ENCODE measurements around the gene SEMA4D.

The SEMA4D gene

GRCh38 chr9:89325733-89326132 lies 172.2 kb downstream of the SEMA4D start:
- DNase-seq (ENCODE audit: low read depth in 1 of 2, low spot score in 1 of 2) = no peak

DNA sequence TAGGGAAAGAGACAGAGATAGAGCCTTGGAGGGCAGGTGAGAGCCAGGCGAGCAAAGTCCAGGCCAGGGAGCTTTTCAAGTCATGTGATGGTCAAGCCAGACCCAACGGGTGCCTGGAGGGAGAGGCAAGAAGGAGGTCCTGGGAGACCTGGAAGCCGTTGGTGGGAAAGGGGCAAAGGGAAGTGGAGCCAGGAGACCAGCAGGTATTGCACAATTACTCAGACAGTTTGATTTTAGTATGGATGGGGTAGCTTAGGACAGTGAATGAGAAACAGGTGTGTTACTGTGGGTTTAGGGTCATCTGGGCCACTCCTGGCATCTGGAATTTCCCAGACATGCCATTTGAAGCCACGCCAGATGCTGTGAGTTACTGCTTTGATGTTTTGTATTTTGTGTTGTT lies 174.5 kb downstream of the SEMA4D start:
- no peak for DNase-seq (ENCODE audit: low read depth in 1 of 2, low spot score in 1 of 2)

- DNase-seq (ENCODE audit: low read depth in 1 of 2, low spot score in 1 of 2) = no peak
Measured at GRCh38 chr9:89319015-89319905, 178.7 kb downstream of the SEMA4D start.

DNA sequence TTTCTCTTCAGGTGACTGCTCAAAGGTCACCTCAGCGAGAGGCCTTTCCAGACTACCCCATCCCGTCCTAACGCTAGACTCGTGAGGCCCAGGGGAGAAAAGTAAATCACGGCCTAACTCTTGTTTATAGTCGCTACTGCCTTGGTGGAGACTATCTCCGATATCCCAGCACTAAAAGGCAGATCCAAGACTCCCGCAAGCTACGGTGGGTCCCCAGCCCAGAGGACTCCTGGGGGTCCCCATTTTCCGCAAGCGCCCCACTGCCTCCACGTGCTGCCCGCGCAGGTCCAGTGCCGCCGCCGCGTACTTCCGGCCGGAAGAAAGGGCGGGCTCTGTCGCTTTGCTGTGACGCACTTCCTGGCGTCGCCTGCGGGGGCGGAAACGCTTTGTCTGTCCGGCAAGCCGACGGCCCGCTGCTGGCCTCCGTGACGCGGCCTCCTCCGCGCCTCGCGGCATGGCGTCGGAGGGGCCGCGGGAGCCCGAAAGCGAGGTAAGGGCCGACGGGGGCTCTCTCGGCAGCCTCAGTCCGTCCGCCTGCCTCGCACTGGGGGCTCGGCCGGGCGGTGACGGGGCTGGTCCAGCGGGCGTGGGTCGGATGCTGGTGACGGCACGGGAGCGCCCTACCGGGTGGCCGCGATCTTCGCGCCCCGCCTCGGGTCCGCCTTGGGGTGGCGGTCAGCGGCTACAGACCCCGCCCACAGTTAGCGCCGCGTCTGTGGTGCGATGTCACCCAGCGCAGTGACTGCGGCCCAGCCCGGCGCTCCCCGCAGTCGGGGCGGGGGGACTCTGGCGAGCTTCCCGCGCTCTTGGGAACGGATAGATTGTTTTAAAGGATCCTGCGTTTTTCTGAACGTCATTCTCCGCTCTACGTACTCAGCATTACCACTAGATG lies 179.5 kb downstream of the SEMA4D start, which contains the start of gene SECISBP2:
SECISBP2 (plus strand) TSS at position 378 of the 892 bp plus-strand sequence; CDS start at position 455, 77 bp downstream.
- DNase-seq (ENCODE audit: low read depth in 1 of 2, low spot score in 1 of 2) = peak; percentile 86 to 91

- DNase-seq (ENCODE audit: low read depth in 1 of 2, low spot score in 1 of 2) = no peak
Measured at GRCh38 chr9:89317282-89317681, 180.6 kb downstream of the SEMA4D start.

DNA sequence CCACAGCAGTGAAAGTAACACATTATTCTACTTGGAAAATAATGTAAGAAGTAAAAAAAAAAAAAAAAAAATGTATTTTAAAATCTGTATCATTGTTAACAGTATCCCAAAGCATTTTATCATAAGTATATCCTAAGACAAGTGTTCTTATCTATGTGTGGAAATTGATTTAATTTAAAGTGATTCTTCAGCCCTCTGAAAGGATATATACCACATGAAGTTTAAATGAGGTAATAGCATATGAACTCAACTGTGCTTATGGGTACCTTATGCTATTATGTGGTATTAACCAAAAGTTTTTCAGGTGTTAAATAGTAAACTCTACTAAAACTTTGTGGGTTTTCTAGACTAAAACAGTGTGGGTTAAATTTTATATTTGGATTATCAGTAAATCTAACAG lies 182.4 kb downstream of the SEMA4D start:
- no peak for DNase-seq (ENCODE audit: low read depth in 1 of 2, low spot score in 1 of 2)

- no peak for DNase-seq (ENCODE audit: low read depth in 1 of 2, low spot score in 1 of 2)
Measured at GRCh38 chr9:89314955-89315354, 183.0 kb downstream of the SEMA4D start.

DNA sequence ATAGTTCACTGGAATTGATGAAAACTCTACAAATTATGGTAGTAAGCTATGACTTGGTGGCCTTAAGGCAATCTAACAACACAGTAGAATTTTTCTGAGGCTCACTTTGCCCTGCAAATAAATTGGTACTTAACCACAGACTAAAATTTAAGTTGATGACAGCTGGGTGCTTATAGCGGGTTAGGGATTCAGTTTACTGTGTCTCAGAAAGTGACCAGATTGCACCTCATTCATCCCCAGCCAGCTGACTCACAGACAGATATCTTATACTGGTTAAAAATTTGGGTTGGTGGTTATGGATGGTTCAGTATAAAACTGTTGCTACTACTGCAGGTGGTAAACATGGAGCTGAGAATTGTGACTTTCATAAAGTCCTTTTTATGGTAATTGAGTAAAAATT lies 184.1 kb downstream of the SEMA4D start:
- DNase-seq (ENCODE audit: low read depth in 1 of 2, low spot score in 1 of 2) = no peak

GRCh38 chr9:89312222-89312571 lies 185.7 kb downstream of the SEMA4D start:
- no peak for DNase-seq (ENCODE audit: low read depth in 1 of 2, low spot score in 1 of 2)

DNA sequence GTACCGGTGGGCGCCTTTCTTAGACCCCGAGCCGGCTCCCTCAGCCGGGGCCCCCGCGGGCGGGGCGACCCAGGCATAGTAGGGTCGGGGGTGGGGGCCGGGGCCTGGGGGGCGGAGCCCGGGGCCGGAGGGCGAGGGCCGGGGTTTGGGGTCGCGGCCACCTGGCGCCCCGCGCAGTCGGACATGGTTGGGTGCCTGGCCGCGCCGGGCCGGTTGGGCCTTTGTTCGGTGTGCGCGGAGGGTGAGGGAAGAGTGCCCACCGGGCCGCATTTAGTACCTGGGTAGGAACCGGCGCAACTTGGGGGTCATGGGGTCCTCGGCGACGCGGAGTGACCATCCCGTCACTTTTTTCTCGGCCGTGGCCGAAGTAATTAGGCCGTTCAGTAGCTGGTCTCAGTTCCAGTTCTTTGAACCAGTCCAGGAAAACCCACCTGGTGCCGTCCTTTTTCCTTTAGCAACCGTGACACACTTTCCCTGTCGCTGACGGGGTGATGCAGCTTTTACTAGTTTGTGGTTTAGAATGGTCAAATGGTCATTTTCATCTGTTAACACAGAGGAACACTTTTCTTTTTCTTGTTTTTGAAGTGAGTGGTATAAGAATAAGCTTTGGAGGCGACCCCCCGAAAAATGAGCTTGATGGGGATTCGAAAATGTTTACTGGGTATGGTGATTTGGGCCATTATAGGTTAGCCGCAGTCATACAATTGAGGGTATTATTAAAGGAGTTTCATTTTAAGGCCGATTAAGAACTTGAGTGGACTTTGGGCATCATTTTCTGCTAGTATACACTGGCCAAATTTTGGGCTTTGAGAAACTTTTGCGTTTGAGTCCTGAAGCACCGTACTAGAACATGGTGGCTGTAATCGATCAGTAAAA lies 186.3 kb downstream of the SEMA4D start:
- DNase-seq (ENCODE audit: low read depth in 1 of 2, low spot score in 1 of 2) = no peak
